OCI-LY7 (cell line): Measurements from ENCODE around the gene CNTNAP5. TPM values are rescaled to one million over a fixed set of nuclear protein-coding genes. Genes with fewer than 3 reads are reported as not detected.

Source experiments
- BruUV-seq: library from RNA; stranded (reverse); fragments of 400-500 nt; replicated peaks from 2 replicates; lab custom pipeline; 2021; lab: Mats Ljungman, UMichigan
- CTCF ChIA-PET: fragments of 300-600 bp; sonication (Branson Sonifier 250); formaldehyde crosslinking; loops from one replicate; lab custom pipeline; 2022; ENCODE audit warnings: antibody characterized with exemption; ENCODE audit not compliant: unreplicated experiment; lab: Charles Lee
- POLR2A ChIA-PET: fragments of 300-600 bp; sonication (Branson Sonifier 250); formaldehyde crosslinking; loops from one replicate; lab custom pipeline; 2022; ENCODE audit warnings: antibody characterized with exemption; lab: Charles Lee
- DNase-seq: peaks from one replicate; pipeline ENCODE4 v3.0.0-alpha.2; 2015; ENCODE audit warnings: low spot score
- H2AFZ ChIP-seq: fragments of 200-600 bp; sonication (generic), shearing (Covaris generic); 2 replicates; pipeline ENCODE4 v1.6.1; 2014; ENCODE audit warnings: mild to moderate bottlenecking, antibody characterized with exemption, low read length, moderate library complexity
- H3K27ac ChIP-seq: fragments of 200-600 bp; sonication (generic); 2 replicates; pipeline ENCODE4 v1.5.1; 2014; ENCODE audit warnings: mixed run types, low read depth, mild to moderate bottlenecking, moderate library complexity, low read length, inconsistent platforms; ENCODE audit not compliant: poor library complexity, severe bottlenecking
- H3K36me3 ChIP-seq: fragments of 200-600 bp; sonication (generic); 2 replicates; pipeline ENCODE4 v1.6.1; 2014; ENCODE audit warnings: mild to moderate bottlenecking, antibody characterized with exemption, low read length, moderate library complexity, mixed read lengths; ENCODE audit not compliant: insufficient read depth
- H3K4me1 ChIP-seq: fragments of 200-600 bp; sonication (generic); 2 replicates; pipeline ENCODE4 v1.5.1; 2014; ENCODE audit warnings: mild to moderate bottlenecking, low read length; ENCODE audit not compliant: insufficient read depth, poor library complexity, severe bottlenecking
- H3K4me2 ChIP-seq: fragments of 200-600 bp; sonication (generic); 2 replicates; pipeline ENCODE4 v1.6.1; 2014; ENCODE audit warnings: mild to moderate bottlenecking, low read length
- H3K4me3 ChIP-seq: fragments of 200-600 bp; sonication (generic); 2 replicates; pipeline ENCODE4 v1.5.1; 2014; ENCODE audit warnings: mild to moderate bottlenecking, low read depth, low read length; ENCODE audit not compliant: poor library complexity, severe bottlenecking
- H3K79me2 ChIP-seq: fragments of 200-600 bp; sonication (generic); 2 replicates; pipeline ENCODE4 v1.6.1; 2016; ENCODE audit warnings: low read depth, mild to moderate bottlenecking, low read length, moderate library complexity, mixed read lengths; ENCODE audit not compliant: insufficient read depth
- H3K9me2 ChIP-seq: fragments of 200-600 bp; sonication (generic); 2 replicates; pipeline ENCODE4 v1.6.1; 2016; ENCODE audit warnings: mild to moderate bottlenecking, low read length, mixed read lengths; ENCODE audit not compliant: insufficient read depth
- H3K9me3 ChIP-seq: fragments of 200-600 bp; sonication (generic); 2 replicates; pipeline ENCODE4 v1.6.1; 2014; ENCODE audit warnings: mild to moderate bottlenecking, mixed run types, low read length, mixed read lengths
- H4K20me1 ChIP-seq: fragments of 200-600 bp; sonication (generic); 2 replicates; pipeline ENCODE4 v1.6.1; 2014; ENCODE audit warnings: mild to moderate bottlenecking, antibody characterized with exemption, low read length, moderate library complexity, mixed read lengths; ENCODE audit not compliant: insufficient read depth
- CTCF ChIP-seq: fragments of 200-600 bp; sonication (generic); conservative IDR thresholded peaks from 2 replicates; pipeline ENCODE4 v1.5.1; 2014; ENCODE audit warnings: mild to moderate bottlenecking, antibody characterized with exemption, low read length, moderate library complexity, mixed read lengths
- EZH2phosphoT487 ChIP-seq: fragments of 200-600 bp; sonication (generic); IDR thresholded peaks from 2 replicates; pipeline ENCODE4 v1.6.1; 2018; ENCODE audit warnings: low read depth, borderline replicate concordance, mild to moderate bottlenecking, mixed run types, antibody characterized with exemption, low read length, moderate library complexity, mixed read lengths
- intact Hi-C: fragments of 100-400 bp; cut with micrococcal nuclease; formaldehyde crosslinking; loops from one replicate; pipeline ENCODE4 v1.10.0; 2022; ENCODE audit not compliant: unreplicated experiment
- total RNA-seq, 2 experiments: library from RNA; depleted of rRNA in 1 of 2; stranded (reverse); fragments of >200 nt in 1 of 2; shearing (Covaris generic) in 1 of 2; gene quantifications; 2 replicates each; pipeline ENCODE4 v1.2.3, GENCODE V29; 2014 to 2022

Gene CNTNAP5
- total RNA-seq, 2 experiments from 2014 or later = not detected

GRCh38 chr2:124610141-124610540 lies 585.1 kb downstream of the CNTNAP5 start:
- CTCF ChIA-PET = interaction anchor here (1.1 kb wide), 1 partner anchor 14 kb away, joined by 3 read pairs; no protein-coding TSS in a partner anchor
- no TSS peak for BruUV-seq
- H3K36me3 ChIP-seq = no peaks in the 10 kb centered on the region
- TF ChIP-seq EZH2phosphoT487 (no peak), CTCF (no peak)
- H4K20me1 ChIP-seq = no peaks in the 10 kb centered on the region
- no peak overlapping the region for H3K4me3 ChIP-seq
- H3K4me2 ChIP-seq = no peak overlapping the region
- H2AFZ ChIP-seq = no peak overlapping the region
- intact Hi-C loops = no loop called here
- DNase-seq = no peak
- H3K27ac ChIP-seq = no peak overlapping the region
- POLR2A ChIA-PET = interaction anchor here (0.6 kb wide), 1 partner anchor 181 kb away, joined by 3 read pairs; no protein-coding TSS in a partner anchor
- no peaks in the 10 kb centered on the region for H3K79me2 ChIP-seq
- no peaks in the 10 kb centered on the region for H3K4me1 ChIP-seq
- no peaks in the 10 kb centered on the region for H3K9me2 ChIP-seq
- no peaks in the 10 kb centered on the region for H3K9me3 ChIP-seq

- no TSS peak for BruUV-seq
- TF ChIP-seq CTCF (no peak), EZH2phosphoT487 (no peak)
- H3K79me2 ChIP-seq = no peaks in the 10 kb centered on the region
- no peaks in the 10 kb centered on the region for H3K36me3 ChIP-seq
- H3K4me3 ChIP-seq = no peak overlapping the region
- POLR2A ChIA-PET = interaction anchor here (0.6 kb wide), 1 partner anchor 181 kb away, joined by 3 read pairs; no protein-coding TSS in a partner anchor
- no peak overlapping the region for H2AFZ ChIP-seq
- H4K20me1 ChIP-seq = no peaks in the 10 kb centered on the region
- CTCF ChIA-PET = interaction anchor here (1.1 kb wide), 1 partner anchor 13 kb away, joined by 3 read pairs; no protein-coding TSS in a partner anchor
- H3K9me2 ChIP-seq = no peaks in the 10 kb centered on the region
- H3K4me2 ChIP-seq = no peak overlapping the region
- intact Hi-C loops = no loop called here
- H3K27ac ChIP-seq = no peak overlapping the region
- H3K4me1 ChIP-seq = no peaks in the 10 kb centered on the region
- DNase-seq = no peak
- no peaks in the 10 kb centered on the region for H3K9me3 ChIP-seq
Observed at GRCh38 chr2:124610866-124611265, 585.8 kb downstream of the CNTNAP5 start.

- no peaks in the 10 kb centered on the region for H3K36me3 ChIP-seq
- H2AFZ ChIP-seq = no peak overlapping the region
- BruUV-seq = no TSS peak
- no peak overlapping the region for H3K4me2 ChIP-seq
- intact Hi-C loops = no loop called here
- no peaks in the 10 kb centered on the region for H3K79me2 ChIP-seq
- H4K20me1 ChIP-seq = no peaks in the 10 kb centered on the region
- H3K9me2 ChIP-seq = no peaks in the 10 kb centered on the region
- no peak for DNase-seq
- no peak for TF ChIP-seq EZH2phosphoT487
- TF ChIP-seq CTCF = no peak
- ChIA-PET CTCF (interaction anchor here (1.5 kb wide), 1 partner anchor 13 kb away, joined by 3 read pairs; no protein-coding TSS in a partner anchor), POLR2A (no interaction called here)
- H3K27ac ChIP-seq = no peak overlapping the region
- H3K4me1 ChIP-seq = no peaks in the 10 kb centered on the region
- H3K9me3 ChIP-seq = no peaks in the 10 kb centered on the region
- no peak overlapping the region for H3K4me3 ChIP-seq
Observed at GRCh38 chr2:124623560-124623959, 598.5 kb downstream of the CNTNAP5 start.
